ENCODE measurements around the gene GTF2H2C_2.
"Not testable (repeated sequence)": the region's sequence is repeated elsewhere in the genome, so short reads cannot be mapped to it uniquely, and the experiment has no call there.

The GTF2H2C_2 gene

GRCh38 chr5:70415117-70415516 lies at the start of gene GTF2H2C_2:
Gene GTF2H2C_2 (plus strand): TSS chr5:70415368.
- DNase-seq (ENCODE audit: low spot score): not testable (repeated sequence)

DNA sequence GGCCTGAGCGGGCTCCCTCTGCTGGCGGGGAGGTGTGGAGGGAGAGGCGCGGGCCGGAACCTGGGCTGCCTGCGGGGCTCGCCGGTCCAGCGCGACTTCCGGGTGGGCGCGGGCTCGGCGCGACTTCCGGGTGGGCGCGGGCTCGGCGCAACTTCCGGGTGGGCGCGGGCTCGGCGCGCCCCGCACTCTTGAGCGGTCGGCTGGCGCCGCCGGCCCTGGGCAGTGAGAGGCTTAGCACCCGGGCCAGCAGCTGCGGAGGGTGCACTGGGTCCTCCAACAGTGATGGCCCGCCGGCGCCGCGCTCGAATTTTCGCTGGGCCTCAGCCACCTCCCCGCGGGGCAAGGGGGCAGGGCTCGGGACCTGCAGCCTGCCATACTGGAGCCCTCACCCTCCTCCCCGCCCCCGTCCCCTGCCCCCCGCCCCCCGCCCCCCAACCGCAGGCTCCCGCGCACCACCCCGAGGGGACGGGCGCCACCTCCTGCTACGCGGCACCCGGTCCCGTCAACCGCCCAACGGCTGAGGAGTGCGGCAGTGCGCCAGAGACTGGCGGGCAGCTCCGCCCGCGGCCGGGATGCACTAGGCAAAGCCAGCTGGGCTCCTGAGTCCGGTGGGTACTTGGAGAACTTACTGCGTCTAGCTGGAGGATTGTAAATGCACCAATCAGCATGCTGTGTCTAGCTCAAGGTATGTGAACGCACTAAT lies 14.0 kb upstream of the GTF2H2C_2 start:
- not testable (repeated sequence) for DNase-seq (ENCODE audit: low spot score)

- DNase-seq (ENCODE audit: low spot score): not testable (repeated sequence)
These were observed 6.2 kb downstream of the GTF2H2C_2 start for GRCh38 chr5:70421322-70421721.

DNA sequence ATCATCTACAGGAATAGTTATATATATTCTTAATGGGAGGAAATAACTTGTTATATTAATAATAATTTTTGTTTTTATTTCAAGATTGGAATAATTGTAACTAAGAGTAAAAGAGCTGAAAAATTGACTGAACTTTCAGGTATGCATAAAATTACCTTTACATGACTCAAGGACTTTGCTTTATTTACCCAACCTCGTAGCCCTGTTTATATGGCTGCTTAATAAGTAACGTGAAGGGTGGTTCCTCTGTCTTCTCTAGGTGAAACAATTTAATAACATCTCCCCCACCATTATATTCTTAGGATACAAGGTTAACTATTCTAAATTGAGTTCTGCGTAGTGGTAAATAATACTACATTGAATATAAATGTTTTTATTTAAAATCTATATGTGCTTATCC lies 8.0 kb downstream of the GTF2H2C_2 start:
- DNase-seq (ENCODE audit: low spot score): not testable (repeated sequence)

DNA sequence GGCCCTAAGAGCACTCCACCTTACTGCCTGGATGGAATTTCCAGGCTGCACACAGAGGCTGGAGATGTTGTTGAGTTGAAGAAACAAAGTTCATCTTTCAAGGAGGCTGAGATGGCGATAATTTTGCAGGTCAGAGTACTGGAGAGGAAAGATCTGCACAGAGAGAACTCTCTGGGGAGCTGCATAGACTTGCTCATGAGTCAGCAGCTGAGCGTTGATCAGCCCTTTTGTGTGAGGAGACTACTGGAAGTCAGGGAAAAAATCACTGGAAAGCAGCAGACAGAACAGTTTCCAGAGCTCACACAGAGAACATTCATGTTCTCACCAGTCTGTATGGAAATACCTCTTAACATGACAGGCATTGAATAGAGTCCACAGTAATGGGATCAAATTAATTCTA lies 23.4 kb downstream of the GTF2H2C_2 start:
- DNase-seq (ENCODE audit: low spot score): not testable (repeated sequence)

DNA sequence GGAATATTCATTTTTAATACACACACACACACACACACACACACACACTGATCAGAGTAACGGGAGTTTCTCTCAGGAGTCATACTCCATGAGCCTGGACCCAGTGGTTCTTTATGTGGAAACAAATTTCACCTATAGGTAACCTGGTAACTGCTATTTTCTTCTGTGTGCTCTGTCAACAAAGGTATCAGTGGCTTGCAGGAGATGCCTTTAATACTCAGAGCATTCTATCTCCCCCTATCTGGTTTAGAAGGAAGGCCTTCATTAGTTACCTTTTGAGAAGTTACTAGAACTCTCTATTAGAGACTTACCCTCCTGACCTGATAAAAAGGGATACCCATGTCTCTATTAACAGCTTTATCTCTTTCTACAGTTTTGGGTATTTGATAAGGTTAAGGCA lies 34.4 kb downstream of the GTF2H2C_2 start:
- not testable (repeated sequence) for DNase-seq (ENCODE audit: low spot score)

- not testable (repeated sequence) for DNase-seq (ENCODE audit: low spot score)
These were observed 36.2 kb downstream of the GTF2H2C_2 start for GRCh38 chr5:70451249-70451984.

GRCh38 chr5:70457093-70457492 lies 41.9 kb downstream of the GTF2H2C_2 start:
- not testable (repeated sequence) for DNase-seq (ENCODE audit: low spot score)

DNA sequence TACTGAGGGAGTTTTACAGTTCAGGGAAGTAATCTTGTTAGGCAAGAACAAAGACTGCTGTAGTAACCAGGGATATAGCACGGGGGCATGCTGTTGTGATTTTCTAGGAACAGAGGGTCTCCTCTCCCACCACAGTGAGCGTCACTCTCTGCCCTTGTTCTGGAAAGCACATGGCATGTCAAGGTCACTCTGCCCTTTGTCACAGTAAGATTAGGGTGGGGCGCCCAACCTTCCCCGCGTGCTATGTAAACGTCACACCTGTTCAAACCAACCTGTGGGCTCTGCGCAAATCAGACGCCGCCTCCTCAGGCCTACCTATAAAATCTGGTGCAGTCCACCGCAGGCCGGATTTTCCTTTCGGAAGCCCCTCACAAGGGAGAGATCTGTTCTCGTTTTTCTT lies 44.0 kb downstream of the GTF2H2C_2 start:
- not testable (repeated sequence) for DNase-seq (ENCODE audit: low spot score)

DNA sequence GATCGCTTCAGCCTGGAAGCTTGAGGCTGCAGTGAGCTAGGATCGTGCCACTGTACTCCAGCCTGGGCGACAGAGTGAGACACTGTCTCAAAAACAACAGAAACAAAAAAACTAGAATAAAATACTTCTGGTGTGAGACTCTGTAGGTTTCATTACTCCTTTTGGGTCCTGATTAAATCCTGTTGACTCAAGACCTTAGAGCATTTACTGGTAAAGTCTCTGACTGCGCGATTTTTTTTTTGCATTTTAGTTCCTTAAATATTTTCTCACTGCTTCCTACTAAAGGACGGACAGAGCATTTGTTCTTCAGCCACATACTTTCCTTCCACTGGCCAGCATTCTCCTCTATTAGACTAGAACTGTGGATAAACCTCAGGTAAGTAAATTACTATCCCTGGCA lies 46.8 kb downstream of the GTF2H2C_2 start:
- DNase-seq (ENCODE audit: low spot score): not testable (repeated sequence)

DNA sequence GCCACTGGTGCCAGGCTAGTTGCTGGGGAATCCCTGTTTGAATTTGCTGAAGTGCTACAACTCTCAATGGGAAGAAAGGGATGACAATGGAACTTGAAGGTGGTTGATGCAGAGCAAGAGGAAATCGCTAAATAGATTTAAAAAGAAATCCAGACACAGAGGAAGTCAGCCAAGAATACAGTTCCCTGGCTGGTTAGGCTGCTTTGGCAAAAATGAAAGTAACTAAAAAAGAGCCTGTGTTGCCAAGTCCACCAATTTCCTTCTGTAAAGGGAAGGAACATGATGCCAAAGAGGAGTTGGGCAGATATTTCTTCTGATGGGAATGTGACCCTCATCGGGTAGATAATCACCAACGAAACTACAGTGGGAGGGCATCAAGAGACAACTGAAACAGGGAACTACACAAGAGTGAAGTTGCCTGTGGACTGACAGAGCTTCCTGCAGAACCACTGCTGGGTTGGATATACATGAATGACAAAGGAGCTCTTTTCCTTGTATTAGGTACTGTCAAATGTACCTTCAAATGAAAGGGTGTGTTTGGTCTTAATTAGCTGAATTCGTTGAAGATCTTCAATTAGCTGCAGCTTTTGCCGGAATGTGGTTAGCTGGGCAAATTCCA lies 49.0 kb downstream of the GTF2H2C_2 start:
- not testable (repeated sequence) for DNase-seq (ENCODE audit: low spot score)

DNA sequence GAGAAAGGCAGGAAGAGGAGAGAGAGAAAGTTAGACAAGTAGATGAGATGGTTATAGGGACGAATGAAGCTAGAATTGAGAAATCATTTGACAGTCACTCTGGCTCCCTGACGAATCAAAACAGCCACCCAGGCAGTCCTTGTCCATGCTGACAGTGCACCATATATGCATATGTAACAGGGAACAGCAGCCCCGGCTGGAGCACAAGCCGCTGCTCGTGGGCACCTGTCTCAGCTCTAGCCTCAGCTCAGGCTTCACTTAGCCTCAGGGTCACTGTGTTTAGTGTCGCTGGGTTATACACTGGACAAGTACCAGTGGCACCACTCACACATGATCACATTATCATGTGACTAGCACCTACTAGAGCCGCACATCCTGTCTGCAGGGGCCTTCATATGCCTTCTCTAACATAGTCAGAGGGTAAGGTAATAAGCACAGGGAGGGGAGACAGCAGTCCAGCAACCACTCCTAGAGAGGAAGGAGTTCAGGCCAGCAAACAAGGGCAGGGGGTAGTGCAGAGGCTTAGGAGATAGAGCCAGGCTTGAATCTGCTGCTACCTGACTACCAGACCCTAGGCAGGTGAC lies 54.9 kb downstream of the GTF2H2C_2 start:
- not testable (repeated sequence) for DNase-seq (ENCODE audit: low spot score)
